Central memory CD4-positive, alpha-beta T cell (primary cell): ENCODE data around the gene GPR82.
"Not testable (repeated sequence)": the region's sequence is repeated elsewhere in the genome, so short reads cannot be mapped to it uniquely, and the experiment has no call there.

Source experiments
- DNase-seq: peaks from one replicate; pipeline ENCODE4 v3.0.0; 2022

Gene GPR82

DNA sequence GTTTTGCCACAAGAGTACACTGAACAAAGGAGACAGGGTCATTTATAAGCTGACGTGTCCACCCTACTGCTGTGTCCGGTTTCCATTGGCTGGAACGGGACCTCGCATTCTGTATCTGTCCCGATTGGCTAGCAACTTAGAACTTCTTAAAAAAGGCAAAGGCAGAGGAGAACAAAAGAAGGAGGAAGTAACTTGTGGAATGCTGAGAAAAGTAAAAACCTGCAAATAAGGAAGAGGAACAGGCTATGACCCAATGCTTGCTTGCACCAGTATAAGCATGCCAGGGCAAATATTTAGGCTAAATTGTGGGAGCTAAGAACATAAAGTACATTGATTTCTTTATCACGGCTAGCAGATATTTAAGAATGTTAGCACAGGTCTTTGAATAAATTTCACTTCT, 4.4 kb upstream of the GPR82 start:
- not testable (repeated sequence) for DNase-seq

DNA sequence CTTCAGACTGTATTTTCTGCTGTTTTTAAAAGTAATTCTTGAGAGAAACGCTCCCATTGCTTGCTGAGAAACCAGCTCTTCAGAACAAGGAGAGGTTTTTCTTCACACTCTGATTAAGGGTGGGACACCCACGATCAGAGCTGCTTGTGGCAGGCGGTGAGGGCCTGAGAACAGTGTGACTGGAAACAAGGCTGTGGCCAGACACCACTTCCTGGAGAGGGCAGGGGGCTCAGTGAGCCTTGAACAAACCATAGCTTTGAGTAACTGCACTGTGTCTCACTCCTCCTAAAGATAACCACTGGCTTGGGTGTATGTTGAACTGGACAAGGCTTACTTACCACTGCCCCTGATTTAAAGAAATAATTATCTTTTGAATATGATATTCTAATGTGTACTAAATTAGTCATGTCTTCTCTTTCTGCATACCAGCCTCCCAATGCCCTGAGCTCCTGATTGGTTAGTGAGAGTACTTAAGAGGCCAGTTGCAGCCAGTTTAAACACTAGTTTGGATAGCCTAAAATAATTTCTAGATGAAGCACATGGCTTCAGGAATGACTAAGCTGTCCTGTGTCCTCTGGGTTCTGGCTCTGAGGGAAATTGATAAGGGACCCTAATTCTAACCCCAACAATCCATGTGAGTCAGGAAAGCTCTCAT, 3.7 kb upstream of the GPR82 start:
- DNase-seq: no peak

DNA sequence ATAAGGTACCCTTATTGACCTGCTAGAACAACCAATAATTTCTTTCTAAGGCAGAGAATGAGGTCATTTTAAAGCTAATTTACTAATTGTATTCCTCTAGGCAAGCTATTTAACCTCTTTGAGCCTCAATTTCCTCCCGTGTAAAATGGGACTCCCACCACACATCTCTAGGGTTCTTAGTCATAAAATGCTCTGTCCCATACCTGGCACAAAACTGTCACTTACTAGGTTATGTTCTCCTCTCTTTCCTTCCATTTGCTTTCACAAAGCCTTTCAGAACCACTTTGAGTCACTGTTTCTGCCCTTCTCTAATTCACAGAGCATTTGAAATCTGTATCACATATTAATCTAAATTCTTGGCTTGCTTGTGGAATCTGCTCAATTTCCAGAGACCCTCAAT, 2.4 kb upstream of the GPR82 start:
- DNase-seq: no peak

DNA sequence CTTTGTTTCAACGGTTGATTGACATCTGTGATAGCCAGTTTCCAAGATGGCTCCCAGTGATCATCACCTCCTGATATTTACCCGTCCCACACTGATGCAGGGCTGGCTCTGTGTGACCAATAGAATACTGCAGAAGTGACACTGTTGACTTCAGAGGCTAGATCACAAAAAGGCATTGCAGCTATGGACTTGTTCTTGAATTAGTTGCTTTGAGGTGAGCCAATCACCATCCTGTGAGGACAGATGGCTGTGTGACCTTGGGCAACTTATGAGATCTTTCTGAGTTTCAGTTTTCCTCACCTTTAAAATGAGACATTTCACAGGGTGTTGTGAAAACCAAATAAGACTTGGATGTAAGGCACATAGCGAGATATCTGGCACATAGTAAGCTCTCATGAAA, 1.8 kb upstream of the GPR82 start:
- no peak for DNase-seq

DNA sequence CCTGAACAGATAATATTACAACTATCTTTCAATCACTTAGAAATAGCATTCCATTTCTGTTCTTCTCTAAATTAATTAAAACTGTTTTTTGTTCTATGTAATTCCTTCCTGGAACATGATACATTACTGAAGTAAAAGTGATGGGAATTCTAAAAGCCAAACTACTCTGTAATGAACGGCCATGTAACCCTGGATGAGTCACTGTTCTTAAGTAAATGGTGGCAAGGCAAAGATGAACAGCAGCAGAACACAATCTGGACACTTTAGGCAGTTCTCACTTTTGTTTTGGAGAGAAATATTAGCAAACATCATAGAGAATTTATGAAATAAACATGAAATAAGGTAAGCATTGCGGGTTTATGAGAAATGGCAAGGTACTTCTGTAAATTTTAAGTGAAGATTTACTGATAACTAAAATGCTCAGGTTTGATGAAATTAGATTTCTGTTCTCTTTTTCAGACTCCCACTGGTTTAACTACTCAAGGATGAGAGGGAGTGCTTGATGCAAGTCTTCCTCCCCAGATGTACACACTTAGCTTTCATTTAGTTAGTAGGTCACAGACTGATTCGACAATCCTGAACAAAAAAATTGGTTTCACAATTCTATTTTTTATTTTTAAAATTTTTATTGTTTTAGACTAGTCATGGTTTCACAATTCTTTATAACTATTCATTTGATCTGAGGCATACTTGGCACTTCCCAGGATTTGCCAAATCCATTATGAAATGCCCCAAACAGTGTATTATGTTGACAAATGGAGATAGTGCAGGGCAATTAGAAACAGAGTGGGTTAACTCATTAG, 964 bp upstream of the GPR82 start:
- no peak for DNase-seq

DNA sequence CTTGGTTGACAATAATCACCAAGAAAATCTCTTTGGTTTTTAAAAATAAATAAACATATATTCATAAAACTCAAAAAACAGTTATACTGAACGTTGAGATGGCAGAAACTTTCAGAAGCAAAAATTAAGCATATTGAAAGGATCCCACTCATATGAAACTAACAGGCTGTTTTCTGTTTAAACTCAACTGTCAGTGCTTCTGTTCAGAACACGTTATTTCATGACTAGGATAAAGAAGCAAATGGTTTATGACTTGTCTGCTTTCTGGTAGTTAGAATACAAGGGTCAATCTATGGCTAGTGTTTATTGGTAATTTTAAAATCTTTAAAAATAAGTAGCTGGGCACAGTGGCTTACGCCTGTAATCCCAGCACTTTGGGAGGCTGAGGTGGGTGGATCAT, 4.1 kb downstream of the GPR82 start:
- DNase-seq: no peak

DNA sequence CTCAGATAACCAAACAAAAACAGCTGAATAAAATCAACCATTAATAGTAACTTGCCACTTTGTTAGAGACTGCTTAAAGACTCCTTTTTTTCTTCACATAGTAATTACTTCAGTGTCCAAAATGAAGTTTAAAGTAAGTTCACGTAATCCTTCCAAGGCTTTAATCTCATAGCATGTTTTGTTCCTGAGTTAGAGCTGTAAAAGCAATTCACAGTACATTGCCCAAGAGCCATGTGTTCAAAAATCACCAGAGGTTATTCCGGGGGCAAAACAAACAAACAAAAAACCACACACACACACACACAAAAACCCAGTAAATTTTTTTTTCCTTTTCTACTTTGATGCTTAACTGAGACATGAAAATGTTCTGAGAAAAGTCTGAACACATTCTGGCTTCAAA, 6.1 kb downstream of the GPR82 start:
- DNase-seq: no peak

DNA sequence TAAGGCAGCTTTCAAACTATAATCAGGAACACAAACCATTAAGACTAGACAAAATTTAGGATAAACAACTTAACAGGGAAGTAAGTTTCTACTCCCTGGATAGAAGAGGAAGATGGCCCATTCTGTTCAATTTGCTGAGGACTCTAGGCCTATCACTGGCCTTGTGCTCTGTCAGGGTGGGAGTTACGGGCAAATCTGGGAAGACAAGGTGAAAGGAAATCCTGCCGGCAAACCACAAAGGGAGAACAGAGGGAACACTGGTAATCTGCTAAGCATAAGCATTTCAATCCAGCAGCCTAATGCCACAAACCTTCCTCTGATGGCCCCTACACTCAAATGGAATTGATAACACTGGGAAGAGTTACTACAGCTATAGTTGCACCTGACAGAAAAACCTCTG, 8.3 kb downstream of the GPR82 start:
- DNase-seq: no peak

DNA sequence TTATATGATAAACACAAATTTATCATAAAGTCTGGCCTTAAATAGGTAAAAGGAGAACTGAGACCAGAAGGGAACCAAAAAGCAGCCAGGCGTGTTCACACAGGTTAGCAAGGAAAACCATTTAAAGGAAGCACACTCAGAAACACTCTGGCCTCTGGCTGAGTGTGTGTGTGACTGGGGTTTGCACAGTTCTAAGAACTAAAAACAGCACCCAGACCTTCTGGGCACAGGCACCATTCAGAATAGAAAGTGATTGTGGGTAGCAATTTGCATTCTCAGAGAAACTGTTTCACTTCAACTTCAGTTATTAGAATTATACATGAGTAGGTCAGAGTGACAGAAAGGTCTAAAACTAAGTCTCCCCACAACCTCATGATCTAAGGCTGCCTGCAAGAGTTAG, 10.0 kb downstream of the GPR82 start:
- DNase-seq: no peak

DNA sequence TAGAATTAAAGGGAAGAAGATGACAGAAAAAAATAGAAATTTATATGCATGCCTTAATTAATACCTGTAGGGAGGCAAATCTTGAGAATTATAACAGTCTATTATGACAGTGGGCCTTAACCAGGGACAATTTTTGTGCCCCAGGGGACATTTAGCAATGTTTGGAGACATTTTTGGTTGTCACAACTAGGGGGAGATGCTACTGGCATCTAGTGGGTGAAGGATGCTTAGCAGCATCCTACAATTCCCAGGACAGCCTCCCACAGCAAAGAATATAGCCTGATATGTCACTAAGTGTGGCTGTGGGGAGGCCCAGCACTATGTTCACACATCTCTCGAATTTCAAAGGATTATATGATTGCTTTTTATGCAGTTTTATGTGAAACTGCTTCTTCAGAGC, 10.5 kb downstream of the GPR82 start:
- DNase-seq: no peak

DNA sequence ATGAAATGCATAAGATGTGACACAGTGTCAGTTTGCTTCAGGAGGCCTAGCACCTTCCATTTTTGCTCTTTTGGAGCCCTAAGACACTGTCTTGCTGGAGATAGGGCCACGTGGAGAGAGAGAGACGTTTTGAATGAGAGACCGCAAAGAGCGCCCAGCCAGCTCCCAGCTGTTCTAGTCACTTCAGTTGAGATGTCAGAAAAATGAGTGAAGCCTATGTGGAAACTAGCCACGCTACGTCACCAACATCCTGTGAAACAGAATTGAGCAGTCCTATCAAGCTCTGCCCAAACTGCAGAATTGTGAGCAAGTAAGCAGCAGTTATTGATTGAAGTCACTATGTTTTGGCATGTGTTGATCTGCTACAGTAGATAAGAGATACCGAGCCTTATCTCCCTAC, 13.1 kb downstream of the GPR82 start:
- peak; percentile 7 for DNase-seq

DNA sequence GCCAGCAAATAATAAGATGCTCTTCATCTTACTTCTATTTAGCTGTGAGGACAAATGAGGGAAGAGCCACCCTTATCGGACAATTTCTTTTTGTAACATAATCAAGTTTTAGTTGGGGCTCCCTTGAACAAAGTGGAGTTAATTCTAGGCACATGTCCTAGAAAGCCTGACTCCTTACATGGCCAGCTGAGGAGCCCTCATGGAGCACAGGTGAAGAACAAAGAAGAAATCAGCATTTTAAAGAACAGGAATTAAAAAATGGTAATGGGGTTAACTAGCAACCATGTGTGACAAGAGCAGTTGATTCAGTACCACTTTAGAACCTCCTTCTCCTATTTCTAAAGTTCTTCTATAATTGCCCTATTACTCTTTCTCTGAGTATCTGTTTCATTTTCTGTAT, 15.9 kb downstream of the GPR82 start:
- no peak for DNase-seq

DNA sequence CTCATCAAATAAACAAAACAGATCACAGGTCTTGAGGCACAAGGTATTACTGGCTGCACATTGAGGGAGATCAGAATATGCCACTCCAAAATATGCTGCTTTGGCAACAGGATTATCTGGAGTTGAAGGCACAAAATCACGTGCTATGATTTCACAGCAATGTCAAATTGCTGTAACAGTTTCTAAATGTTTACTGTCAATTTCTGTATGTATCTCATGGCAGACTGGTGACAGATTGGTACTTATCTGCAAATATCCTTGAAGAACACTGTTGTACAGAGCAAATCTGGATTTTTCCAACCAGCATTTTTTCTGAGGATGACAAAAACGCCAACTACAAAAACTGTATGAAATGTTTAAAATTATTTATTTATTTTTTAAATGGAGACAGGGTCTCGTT, 26.7 kb downstream of the GPR82 start:
- no peak for DNase-seq

DNA sequence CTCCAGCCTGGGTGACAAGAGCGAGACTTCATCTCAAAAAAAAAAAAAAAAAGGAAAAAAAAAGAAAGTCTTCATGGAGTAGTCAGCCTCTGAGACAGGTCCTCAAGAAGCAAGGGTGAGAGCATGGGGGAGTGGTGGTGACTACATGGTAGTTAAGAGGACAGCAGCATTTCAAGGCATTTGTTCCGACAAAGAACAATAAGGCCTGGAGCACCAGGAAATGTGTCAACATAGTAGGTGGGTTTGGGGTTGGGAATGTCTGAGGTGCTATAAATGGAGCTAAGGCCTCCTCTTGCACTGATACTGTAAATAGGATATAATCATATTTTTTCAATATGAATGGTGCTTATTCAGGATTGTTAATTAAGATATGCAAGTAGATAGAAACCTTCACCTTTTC, 34.4 kb downstream of the GPR82 start:
- no peak for DNase-seq

DNA sequence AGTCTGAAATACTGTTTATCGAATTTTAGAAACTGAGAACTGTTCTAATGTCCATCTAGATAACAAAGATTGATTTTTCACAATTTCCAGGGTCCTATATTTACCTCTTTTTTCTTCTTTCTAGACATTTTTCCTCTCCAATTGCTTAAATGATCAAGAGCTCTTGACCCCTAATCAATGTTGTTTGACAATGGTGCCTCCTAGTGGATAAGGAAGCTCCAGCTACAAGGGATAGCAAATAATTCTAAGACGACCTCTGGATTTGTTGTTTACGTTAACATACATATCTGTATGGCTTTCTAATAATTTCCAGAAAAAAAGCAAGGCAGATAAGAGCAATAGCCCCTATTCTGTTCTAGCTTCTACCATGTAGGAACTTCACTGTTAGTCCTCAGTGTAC, 35.8 kb downstream of the GPR82 start:
- no peak for DNase-seq

DNA sequence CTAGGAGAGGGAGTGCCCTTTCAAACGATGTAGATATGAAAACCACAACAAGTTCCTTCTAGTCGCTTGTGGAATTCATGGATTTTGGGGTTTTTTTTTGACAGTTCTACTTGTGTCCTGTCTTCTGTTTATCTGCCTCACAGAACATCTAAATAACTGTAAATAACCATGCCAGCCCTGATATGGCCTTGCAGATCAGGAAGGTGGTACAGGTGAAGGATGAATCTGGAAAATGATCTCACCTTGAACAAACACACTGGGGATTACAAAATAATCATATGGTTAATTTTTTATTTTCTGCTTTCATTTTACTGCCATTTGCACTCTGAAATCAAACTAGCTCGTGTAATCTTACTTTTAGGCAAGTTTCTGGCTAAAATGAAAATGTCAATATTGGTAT, 37.2 kb downstream of the GPR82 start:
- DNase-seq: no peak

DNA sequence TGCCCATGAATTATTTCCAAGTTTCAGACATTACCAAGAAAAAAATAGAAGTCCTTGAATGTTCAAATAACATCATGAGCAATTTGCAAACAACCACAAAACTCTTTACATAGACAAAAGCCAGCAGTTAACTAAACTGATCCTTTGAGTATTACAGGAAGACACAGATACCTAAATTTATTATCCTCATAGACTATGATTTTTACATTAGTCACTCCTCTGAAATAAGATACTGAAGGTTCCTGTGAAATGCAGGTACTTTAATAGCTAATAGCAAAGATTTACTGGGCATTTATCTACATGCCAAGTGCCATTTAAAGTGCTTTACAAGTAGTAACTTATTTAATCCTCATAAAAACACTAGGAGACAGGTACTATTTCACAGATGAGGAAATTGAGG, 37.7 kb downstream of the GPR82 start:
- no peak for DNase-seq

DNA sequence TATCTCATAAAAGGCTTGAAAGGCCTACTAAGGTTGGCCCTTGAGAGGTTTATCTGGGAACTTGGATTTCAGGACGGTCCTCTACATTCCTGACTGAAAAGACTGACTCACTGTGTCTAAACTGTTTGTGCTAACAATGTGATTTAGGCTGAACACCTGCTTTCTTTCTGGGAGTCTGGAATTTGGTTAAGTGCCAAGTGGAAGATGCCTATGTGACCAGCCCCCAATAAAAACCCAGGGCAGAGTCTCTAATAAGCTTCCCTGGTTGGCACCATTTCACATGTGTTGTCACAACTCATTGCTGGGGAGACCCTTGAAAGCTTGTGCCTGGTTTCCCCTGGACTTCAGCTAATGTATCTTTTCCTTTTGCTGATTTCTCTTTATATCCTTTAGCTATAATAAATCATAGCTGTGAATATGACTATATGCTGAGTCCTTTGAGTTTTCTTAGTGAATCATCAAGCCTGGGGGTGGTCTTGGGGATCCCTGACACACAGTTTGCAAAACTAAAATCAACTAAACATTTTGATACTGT, 55.1 kb downstream of the GPR82 start:
- DNase-seq: no peak
